ENCODE measurements around the gene WNT5B.
"Not testable (repeated sequence)": the region's sequence is repeated elsewhere in the genome, so short reads cannot be mapped to it uniquely, and the experiment has no call there.

Gene WNT5B

GRCh38 chr12:1598757-1599156 lies 30.3 kb upstream of the WNT5B start:
- DNase-seq (ENCODE audit: low spot score), result no peak

DNA sequence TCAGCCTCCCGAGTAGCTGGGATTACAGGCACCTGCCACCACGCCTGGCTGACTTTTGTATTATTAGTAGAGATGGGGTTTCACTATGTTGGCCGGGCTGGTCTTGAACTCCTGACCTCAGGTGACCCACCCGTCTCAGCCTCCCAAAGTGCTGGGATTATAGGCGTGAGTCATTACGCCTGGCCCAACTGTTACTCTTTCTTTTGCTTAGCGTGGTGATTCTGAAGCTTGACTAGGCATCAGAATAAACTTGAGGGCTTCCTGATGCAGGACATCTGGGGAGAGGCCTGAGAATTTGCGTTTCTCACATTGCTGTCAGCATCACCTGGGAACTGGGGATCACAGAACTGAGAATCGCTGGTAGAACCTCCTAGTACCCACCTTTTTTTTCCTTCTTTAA lies 26.3 kb upstream of the WNT5B start:
- not testable (repeated sequence) for DNase-seq (ENCODE audit: low spot score)

DNA sequence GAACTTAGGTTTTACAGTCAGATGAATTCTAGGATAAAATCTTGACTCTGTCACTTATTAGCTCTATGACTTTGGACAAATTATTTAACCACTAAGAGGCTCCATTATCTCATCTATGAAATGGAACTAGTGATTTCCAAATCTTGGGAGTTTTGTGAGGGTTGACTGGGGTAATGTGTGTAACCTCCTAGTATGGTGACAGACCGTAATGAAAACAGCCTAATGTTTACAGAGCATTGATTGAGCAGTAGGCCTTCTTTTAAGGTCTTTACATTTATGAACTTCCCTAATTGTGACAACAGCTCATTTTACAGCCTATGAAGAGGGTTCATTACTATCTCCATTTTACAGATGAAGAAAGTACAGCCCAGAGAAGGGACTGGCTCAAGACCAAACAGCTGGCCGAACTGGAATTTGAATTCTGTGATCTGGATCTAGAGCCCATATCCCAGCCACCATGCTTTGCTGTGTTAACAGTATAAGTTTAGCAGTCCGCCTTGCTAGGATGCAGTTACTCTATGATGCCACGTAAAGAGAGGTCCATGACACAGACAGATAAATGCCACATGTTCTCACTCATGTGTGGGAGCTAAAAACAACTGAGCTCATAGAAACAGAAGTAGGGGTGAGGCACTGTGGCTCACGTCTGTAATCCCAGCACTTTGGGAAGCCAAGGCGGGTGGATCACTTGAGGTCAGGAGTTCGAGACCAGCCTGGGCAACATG lies 25.6 kb upstream of the WNT5B start:
- DNase-seq (ENCODE audit: low spot score), result no peak

GRCh38 chr12:1604464-1604863 lies 24.6 kb upstream of the WNT5B start:
- no peak for DNase-seq (ENCODE audit: low spot score)

DNA sequence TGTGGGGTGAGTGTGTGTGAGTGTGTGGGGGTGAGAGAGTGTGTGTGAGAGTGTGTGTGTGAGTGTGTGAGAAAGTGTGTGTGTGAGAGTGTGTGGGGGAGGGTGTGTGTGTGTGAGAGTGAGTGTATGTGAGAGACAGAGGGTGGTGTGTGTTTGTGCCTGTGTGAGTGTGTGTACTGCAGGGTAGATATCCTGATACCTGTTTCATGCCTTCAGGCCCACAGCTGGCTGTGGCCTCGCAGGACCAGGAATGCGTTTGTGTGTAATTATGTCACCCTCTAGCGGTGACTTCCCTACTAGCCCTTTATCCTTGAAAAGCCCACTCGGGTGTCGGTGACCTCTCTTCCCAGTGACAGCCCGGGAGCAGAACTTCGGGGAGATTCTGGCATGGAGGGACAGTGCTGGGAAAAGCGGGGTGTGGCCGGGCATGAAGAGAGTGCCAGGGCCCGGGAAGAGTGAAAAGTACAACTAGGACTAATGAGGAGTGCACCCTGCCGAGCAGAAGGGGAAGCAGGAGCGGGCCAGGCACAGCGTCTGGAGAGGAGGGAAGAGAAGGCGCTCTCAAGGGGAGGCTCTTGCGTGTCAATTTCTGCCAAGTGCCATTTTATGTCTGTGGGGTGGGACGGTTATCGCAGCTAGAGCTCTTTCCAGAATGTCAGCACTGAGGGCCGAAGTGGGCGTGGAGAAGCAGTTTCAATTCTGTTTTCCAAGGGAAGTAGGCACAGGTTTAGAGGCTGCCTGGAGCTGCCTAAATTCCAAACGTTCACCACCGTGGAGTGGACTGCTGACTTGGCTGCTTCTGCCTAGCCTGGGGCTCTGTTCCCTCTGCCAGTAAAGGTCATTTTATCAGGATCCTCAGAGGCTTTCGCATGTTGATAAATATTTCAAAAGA lies 23.7 kb upstream of the WNT5B start:
- DNase-seq (ENCODE audit: low spot score), result peak; percentile 87

DNA sequence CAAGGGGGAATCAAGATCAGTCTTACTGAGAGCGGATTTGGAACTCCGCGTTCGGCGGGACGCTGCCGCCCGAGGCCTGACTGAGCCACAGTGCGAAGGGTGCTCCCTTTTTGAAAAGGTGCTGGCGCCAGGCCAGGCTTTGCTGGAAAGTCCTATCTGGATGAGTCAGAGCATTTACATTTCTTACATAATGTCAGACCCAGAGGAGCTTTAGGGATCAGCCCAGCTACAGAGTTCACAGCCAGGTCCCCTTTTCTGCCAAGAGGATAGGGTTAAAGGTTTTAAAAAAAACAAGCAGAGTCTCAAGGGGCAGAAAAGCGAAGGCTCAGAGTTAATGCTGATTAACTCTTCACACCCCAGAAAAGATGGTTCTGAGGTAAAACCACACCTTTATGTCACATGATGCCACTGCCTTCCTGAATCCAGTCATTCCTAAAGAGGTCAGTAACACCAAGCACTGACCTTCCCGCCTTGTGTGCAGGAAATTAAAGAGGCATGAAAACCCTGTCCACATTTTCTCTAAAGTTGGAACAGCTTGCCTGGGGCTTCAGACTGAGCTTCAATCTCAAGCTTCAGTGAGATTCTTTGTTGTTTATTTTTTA lies 22.9 kb upstream of the WNT5B start:
- no peak for DNase-seq (ENCODE audit: low spot score)

DNA sequence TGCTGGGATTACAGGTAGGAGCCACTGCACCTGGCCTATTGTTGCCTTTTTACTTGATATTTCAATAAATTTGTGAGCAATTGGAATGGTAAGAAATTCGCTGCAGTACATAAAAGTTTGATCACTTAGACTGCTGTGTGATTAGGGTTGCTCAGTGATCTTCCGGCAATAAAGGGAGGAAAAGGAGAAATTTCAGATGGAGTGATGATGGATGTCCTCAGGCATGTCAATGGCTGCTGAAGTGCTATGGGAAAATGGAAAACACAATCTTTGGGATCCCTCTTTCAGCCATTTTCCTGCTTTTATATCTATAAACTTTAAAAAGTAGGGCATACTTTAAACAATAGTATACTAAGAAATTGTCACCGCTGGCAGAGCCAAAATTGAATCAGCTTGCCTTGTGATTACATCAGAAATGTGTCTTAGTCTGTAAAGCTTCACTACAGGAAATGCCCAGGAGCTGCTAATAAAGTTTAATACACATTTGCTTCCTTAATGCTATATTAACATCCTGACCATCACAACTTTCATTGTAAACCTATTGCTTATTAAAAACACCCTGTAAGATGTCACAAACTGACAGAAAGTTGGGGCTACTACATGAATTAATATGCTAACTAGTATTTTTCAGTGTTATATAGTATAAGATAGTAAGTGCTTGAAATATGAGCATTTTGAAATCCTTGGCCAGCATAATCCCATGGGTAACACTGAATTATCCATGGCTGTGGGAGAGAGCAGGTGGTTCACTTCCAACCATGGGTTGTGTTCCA lies 20.9 kb upstream of the WNT5B start:
- no peak for DNase-seq (ENCODE audit: low spot score)

- no peak for DNase-seq (ENCODE audit: low spot score)
Measured at GRCh38 chr12:1608713-1609119, 20.3 kb upstream of the WNT5B start.

GRCh38 chr12:1610072-1610643 lies 18.9 kb upstream of the WNT5B start:
- DNase-seq (ENCODE audit: low spot score), result no peak

GRCh38 chr12:1611803-1612572 lies 17.0 kb upstream of the WNT5B start:
- DNase-seq (ENCODE audit: low spot score), result no peak

DNA sequence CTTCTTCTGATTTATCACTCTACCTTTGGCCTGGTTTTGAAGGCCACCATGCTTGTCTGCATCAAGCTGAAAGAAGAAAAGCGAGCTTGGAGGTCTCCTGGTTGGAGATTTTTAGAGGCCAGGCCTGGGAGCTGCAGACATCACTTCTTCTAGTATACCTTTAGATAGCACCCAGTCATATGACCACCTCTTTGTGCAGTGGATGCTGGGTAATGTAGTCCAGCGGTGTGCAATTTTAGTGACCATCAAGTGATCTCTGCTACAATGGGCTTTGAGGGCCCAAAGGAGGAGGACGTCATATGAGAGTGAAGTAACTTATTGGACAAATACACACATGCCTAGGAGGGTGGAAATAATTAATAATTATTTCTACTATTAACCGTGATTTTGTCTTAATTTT lies 15.2 kb upstream of the WNT5B start:
- no peak for DNase-seq (ENCODE audit: low spot score)

- DNase-seq (ENCODE audit: low spot score), result no peak
Measured at GRCh38 chr12:1614360-1614759, 14.7 kb upstream of the WNT5B start.

GRCh38 chr12:1616233-1617066 lies 12.6 kb upstream of the WNT5B start:
- no peak for DNase-seq (ENCODE audit: low spot score)

DNA sequence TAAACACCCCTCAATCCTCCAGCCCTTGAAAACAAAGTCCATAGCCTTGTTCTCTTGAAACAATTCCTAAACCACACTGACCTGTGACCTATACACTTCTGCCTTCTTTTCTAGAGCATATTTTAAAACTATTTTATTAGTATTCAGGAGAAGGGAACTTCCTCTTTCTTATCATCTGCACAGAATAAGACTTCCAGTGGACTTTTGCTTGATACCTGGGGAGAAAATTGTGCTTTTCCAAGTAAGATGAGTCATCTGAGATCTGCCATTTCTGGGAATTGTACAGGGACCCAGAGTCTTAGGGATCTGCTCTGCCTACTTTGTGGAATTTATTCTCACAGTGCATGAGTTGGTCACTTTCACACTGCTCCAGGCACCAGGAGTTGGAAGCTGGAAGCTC lies 10.5 kb upstream of the WNT5B start:
- no peak for DNase-seq (ENCODE audit: low spot score)

- no peak for DNase-seq (ENCODE audit: low spot score)
Measured at GRCh38 chr12:1619159-1619558, 9.9 kb upstream of the WNT5B start.

GRCh38 chr12:1619587-1619986 lies 9.4 kb upstream of the WNT5B start:
- DNase-seq (ENCODE audit: low spot score), result no peak

DNA sequence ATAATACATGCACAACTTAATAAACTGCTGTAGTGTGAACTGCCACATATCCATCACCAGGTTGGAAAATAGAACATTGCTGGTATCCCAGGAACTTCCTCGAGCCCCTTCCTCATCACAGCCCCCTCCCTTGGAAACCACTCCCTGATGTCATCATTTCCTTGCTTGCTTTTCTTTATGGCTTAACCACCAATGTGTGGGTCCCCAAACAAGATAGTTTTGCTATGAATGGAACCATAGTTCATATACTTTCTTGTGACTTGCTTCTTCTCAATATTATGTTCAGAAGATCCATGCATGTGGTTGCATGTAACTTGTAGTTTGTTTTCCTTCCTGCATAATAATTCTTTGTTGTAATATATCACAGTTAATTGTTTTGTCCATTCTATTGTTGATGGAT lies 8.9 kb upstream of the WNT5B start:
- DNase-seq (ENCODE audit: low spot score), result no peak

- DNase-seq (ENCODE audit: low spot score), result no peak
Measured at GRCh38 chr12:1622406-1622805, 6.6 kb upstream of the WNT5B start.

- DNase-seq (ENCODE audit: low spot score), result peak; percentile 67
Measured at GRCh38 chr12:1629338-1630132, 504 bp downstream of the WNT5B start.

Measured in SK-N-DZ (cell line).